Activated CD4-positive, alpha-beta T cell treated with anti-CD3 and anti-CD28 coated beads, Interleukin-2, amount 10 ng/mL, durations not matched to agents 24 days and 14 days (primary cell): ENCODE results near the gene AWAT2. TPM values are rescaled to one million over a fixed set of nuclear protein-coding genes. Genes with fewer than 3 reads are reported as not detected.

ENCODE experiments used
- DNase-seq: peaks from one replicate; pipeline ENCODE4 v3.0.0; 2022
- H3K27ac Mint-ChIP-seq: one replicate; pipeline ENCODE4 v1.8.0; 2022; ENCODE audit warnings: mild to moderate bottlenecking, mixed read lengths
- H3K27me3 Mint-ChIP-seq: one replicate; pipeline ENCODE4 v1.8.0; 2022; ENCODE audit warnings: mixed read lengths
- H3K36me3 Mint-ChIP-seq: one replicate; pipeline ENCODE4 v1.8.0; 2022; ENCODE audit warnings: low read depth, mild to moderate bottlenecking, mixed read lengths
- H3K4me1 Mint-ChIP-seq: one replicate; pipeline ENCODE4 v1.8.0; 2021; ENCODE audit warnings: mixed read lengths
- H3K4me3 Mint-ChIP-seq: one replicate; pipeline ENCODE4 v1.8.0; 2022; ENCODE audit warnings: mild to moderate bottlenecking, moderate library complexity, mixed read lengths
- H3K9me3 Mint-ChIP-seq: one replicate; pipeline ENCODE4 v1.8.0; 2021; ENCODE audit warnings: mixed read lengths
- intact Hi-C: fragments of 100-400 bp; cut with micrococcal nuclease; formaldehyde crosslinking; loops from one replicate; pipeline ENCODE4 v1.15.1; 2023
- total RNA-seq: library from RNA; stranded (reverse); gene quantifications from 2 replicates; pipeline ENCODE4 v1.2.3, GENCODE V29; 2022

Gene AWAT2
- total RNA-seq, 1 donor from 2014 or later: not detected

DNA sequence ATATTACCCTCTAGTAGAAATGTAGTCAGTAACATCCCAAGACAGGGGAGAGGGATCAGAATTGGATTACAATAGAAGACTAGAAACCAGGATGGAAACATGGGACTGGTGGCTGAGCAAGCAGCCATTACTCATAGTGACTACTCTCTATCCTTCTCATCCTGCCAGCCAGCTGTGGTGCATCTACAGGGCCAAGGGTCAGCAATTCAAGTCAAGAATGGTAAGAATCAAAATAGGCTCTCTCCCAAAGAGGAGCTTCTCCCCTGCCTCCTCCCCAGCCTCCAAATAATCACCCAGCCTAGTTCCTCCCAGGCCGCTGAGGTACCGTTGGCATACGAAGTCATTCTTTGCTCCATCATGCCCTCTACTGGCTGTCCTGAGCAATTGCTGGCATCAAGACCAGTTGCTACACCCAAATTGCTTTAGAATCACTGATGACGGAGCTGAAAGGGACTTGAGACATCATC lies 19.4 kb downstream of the AWAT2 start:
- H3K27me3 Mint-ChIP-seq: no peaks in the 10 kb centered on the region
- intact Hi-C loops: loop anchor here (2.0 kb wide), 1 partner anchor 492 kb away; no protein-coding TSS in a partner anchor
- peaks cover 20% of the 10 kb centered on the region for H3K4me1 Mint-ChIP-seq
- no peak overlapping the region for H3K4me3 Mint-ChIP-seq
- no peaks in the 10 kb centered on the region for H3K36me3 Mint-ChIP-seq
- no peak overlapping the region for H3K27ac Mint-ChIP-seq
- peak; percentile 83 for DNase-seq
- no peaks in the 10 kb centered on the region for H3K9me3 Mint-ChIP-seq

DNA sequence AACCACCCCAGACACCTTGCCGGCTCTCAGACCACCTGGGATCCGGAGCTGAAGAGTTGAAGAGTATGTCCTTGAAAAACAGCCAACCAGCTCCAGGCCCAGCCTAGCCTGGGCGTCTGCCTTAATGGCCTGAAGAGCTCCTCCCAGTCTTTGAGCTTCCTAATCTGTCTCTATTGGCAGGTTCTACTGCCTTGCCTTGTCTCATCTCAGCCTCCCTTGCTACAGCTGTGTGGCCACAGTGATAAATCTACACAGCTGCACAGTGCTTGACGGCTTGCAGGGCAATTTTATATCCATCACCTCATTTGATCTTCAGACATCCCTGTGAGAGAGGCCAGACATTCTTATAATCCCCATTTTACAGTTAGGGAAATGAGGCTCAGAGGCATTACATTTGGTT lies 19.9 kb downstream of the AWAT2 start:
- no peaks in the 10 kb centered on the region for H3K27me3 Mint-ChIP-seq

DNA sequence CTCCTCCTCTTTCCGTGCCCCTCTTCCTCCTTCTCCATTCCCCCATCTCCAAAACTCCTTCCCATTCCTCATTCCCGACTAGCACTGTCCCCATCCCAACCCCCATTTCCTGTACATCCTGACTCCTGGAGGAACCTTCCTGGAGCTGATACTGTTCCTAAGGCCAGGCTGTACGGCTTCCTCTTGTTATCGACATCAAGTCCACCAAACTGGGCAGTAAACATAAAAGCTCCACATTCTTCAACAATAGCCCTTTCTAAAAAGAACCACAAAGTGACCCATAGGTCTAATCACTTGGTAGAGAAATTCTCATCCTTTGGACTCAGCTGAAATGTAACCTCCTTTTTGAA lies 22.9 kb downstream of the AWAT2 start:
- intact Hi-C loops: no loop called here

More for the DNA sequence above, 19.9 kb downstream of the AWAT2 start:
- DNase-seq: no peak
- Mint-ChIP-seq H3K27ac (no peak overlapping the region), H3K4me3 (no peak overlapping the region), H3K9me3 (no peaks in the 10 kb centered on the region), H3K36me3 (no peaks in the 10 kb centered on the region), H3K4me1 (peaks cover 20% of the 10 kb centered on the region)
- intact Hi-C loops: loop anchor here (2.0 kb wide), 1 partner anchor 491 kb away; no protein-coding TSS in a partner anchor

DNA sequence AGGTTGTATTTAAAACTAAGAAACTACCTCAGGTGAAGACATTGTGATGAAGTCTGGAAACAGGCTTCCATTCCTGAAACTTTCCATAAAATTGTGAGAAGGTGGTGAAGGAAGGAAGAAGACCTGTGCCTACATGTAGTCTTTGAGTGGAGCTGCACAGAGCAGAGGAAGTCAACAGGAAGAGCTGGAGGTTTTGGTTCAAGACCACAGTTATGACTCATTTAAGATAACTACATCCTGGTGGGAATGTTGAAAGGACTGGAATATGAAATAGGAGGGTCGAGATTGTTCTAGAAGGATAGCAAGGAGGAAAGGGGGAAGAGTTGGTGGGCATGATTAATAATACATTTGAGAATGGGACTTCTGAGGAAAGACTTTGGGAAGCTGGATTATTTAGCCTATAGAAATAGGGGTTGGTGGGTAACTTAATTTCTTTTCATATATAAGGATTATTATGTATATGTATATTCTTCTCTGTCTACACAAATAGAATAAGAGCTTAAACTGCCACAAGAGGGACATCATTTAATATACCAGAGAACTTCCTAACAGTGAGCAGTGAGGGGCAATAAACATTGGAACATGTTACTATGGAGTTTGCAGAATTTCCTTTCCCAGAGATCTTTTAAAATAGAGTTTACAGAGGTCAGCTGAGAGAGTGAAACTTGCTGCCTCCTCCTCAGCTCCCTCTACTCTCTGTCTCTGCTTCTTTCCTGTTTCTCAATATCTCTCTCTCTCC lies 23.5 kb downstream of the AWAT2 start:
- Mint-ChIP-seq H3K9me3 (no peaks in the 10 kb centered on the region), H3K27ac (no peak overlapping the region), H3K4me3 (peak overlapping the region; percentile 3), H3K36me3 (no peaks in the 10 kb centered on the region), H3K4me1 (peaks cover 19% of the 10 kb centered on the region), H3K27me3 (no peaks in the 10 kb centered on the region)
- intact Hi-C loops: no loop called here
- DNase-seq: no peak

More for the DNA sequence above, 22.9 kb downstream of the AWAT2 start:
- Mint-ChIP-seq H3K4me3 (no peak overlapping the region), H3K27ac (no peak overlapping the region), H3K4me1 (peaks cover 20% of the 10 kb centered on the region), H3K27me3 (no peaks in the 10 kb centered on the region), H3K36me3 (no peaks in the 10 kb centered on the region), H3K9me3 (no peaks in the 10 kb centered on the region)
- DNase-seq: no peak

DNA sequence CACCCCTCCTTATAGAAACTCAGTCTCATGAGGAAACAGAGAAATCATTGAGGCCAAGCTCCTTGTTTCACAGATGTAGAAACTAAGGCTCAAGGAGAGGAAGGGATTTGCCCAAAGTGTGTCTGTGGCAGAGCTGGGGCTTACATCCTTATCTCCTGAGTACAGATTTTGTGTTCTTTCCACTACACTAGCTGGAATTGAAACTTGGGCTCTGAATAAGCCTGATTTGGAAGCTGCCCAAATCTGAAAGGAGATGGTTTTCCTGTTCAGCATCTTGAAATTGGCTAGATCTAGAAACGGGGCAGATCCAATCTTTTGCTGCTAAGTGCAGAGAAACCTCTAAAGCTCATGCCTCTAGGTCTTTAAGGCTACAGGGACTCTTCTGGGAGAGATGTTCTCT lies 24.3 kb downstream of the AWAT2 start:
- Mint-ChIP-seq H3K4me3 (no peak overlapping the region), H3K4me1 (peaks cover 17% of the 10 kb centered on the region), H3K27ac (no peak overlapping the region), H3K27me3 (no peaks in the 10 kb centered on the region), H3K36me3 (no peaks in the 10 kb centered on the region), H3K9me3 (no peaks in the 10 kb centered on the region)
- DNase-seq: no peak
- intact Hi-C loops: no loop called here

DNA sequence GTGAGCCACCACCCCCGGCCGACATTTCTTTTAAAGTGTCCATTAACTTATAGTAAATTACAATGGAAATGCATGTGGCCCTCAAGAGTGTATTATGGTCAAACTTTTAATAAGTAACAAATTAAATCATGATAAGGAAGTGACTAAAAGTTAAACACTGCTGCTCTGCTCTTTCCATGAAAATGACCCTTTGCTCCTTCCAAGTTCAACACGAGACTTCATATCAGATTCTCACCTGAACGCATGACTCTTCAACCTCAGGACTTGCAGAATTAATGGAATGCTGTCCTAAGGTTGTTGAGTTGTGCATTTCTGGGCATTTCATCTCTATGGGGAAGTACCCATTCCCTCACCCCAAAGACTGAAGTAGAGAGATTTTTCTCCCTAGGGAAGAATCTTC lies 27.1 kb downstream of the AWAT2 start:
- intact Hi-C loops: no loop called here
- Mint-ChIP-seq H3K9me3 (no peaks in the 10 kb centered on the region), H3K36me3 (no peaks in the 10 kb centered on the region), H3K27ac (no peak overlapping the region), H3K4me1 (peaks cover 14% of the 10 kb centered on the region), H3K4me3 (no peak overlapping the region), H3K27me3 (no peaks in the 10 kb centered on the region)
- no peak for DNase-seq

DNA sequence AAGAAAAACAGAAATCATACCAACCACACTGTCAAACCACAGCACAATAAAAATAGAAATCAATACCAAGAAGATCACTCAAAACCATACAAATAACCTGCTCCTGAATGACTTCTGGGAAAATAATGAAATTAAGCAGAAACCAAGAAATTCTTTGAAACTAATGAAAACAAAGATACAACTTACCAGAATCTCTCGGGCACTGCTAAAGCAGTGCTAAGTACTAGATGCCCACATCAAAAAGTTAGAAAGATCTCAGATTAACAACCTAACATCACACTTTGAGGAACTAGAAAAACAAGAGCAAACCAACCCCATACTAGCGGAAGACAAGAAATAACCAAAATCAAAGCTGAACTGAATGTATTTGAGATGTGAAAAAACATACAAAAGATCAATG lies 33.2 kb downstream of the AWAT2 start:
- no peak for DNase-seq
- Mint-ChIP-seq H3K4me1 (peaks cover 11% of the 10 kb centered on the region), H3K9me3 (no peaks in the 10 kb centered on the region), H3K4me3 (peak overlapping the region; percentile 14), H3K27ac (peak overlapping the region; percentile 6), H3K27me3 (no peaks in the 10 kb centered on the region), H3K36me3 (no peaks in the 10 kb centered on the region)
- intact Hi-C loops: no loop called here

DNA sequence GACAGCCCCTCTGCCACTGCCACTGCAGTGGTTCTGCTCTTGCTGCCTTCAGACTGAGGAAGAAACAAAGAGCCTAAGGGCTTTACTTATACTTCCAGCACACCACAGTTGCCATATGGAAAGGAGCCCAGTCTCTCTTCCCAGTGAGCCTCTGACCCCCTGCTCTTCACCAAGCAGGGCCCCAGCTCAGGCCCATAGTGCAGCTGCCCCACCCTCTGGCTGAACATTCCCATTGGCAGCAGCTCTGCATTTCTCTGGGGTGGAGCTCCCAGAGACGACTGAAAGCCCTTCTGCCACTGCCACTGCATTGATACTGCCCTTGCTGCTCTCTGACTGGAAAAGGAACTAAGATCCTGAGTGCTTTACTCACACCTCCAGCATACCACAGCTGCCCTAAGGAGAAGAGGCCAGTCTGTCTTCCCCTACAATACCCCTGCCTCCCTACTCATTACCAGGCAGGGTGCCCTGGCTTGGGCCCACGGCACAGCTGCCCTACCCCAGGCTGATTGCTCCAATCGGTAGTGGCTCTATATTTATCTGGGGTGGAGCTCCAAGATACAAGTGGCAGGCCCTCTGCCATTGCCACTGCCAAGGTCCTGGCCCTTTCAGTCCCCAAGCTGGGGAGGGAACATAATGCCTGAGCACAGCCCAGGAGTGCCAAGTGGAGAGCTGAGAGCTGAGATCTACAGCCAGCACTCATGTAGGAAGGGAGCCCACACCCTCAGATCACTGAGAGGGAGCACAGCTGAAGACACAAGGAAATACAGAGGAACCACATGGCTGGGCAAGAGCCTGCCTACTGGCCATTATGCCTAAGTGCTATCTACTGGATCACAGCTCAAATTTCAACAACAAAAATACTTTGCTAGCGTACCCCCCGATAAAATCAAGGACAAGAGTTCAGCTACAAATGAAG lies 36.0 kb downstream of the AWAT2 start:
- intact Hi-C loops: no loop called here
- H3K27ac Mint-ChIP-seq: no peak overlapping the region
- no peaks in the 10 kb centered on the region for H3K9me3 Mint-ChIP-seq
- H3K4me1 Mint-ChIP-seq: peaks cover 11% of the 10 kb centered on the region
- no peak overlapping the region for H3K4me3 Mint-ChIP-seq
- no peaks in the 10 kb centered on the region for H3K27me3 Mint-ChIP-seq
- DNase-seq: no peak
- H3K36me3 Mint-ChIP-seq: no peaks in the 10 kb centered on the region

DNA sequence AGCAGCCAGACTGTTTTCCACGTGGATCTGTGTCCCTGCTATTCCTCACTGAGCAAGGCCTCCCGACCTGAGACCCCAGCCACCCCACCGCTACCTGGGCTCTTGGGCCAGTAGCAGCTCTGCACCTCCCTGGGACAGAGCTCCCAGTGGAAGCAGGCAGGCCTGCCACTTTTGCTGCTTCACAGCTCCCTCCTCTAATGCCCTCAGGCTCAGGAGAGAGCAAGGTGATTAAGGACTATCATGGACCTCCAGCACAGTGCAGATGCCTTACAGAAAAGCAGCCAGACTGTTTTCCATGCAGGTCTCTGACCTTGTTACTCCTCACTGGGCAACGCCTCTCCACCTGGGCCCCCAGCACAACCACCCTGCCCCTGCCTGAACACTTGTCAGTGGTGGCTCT lies 37.0 kb downstream of the AWAT2 start:
- Mint-ChIP-seq H3K4me3 (no peak overlapping the region), H3K36me3 (no peaks in the 10 kb centered on the region), H3K27me3 (no peaks in the 10 kb centered on the region), H3K9me3 (no peaks in the 10 kb centered on the region), H3K27ac (no peak overlapping the region), H3K4me1 (peaks cover 11% of the 10 kb centered on the region)
- intact Hi-C loops: no loop called here
- DNase-seq: no peak

DNA sequence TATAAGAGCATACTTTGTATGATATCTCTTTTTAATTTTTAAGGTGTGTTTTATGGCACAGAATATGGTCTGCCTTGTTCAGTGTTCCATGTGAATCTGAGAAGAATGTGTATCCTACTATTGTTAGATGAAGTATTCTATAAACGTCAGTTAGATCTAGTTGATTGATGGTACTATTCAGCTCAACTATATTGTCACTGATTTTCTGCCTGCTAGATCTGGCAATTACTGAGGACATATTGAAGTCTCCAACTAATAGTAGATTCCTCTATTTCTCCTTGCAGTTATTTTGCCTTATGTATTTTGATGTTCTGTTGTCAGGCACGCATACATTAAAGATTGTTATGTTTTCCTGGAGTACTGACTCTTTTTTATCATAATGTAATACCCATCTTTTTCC lies 39.8 kb downstream of the AWAT2 start:
- Mint-ChIP-seq H3K27me3 (no peaks in the 10 kb centered on the region), H3K4me1 (no peaks in the 10 kb centered on the region), H3K27ac (no peak overlapping the region), H3K9me3 (no peaks in the 10 kb centered on the region), H3K36me3 (no peaks in the 10 kb centered on the region), H3K4me3 (no peak overlapping the region)
- no peak for DNase-seq
- intact Hi-C loops: no loop called here

DNA sequence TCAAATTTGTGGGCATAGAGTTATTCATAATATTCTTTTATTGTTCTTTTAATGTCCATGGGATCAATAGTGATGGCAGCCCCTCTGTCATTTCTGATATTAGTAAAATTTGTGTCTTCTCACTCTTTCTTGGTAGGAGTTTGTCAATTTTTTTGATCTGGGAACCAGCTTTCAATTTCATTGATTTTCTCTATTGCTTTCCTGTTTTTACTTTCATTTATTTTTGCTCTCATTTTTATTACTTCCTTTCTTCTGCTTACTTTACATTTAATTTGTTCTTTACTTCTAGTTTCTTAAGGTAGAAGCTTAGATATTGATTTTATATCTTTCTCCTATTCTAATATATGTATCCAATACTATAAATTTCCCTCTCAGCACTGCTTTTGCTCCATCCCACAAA lies 40.7 kb downstream of the AWAT2 start:
- Mint-ChIP-seq H3K4me1 (no peaks in the 10 kb centered on the region), H3K4me3 (no peak overlapping the region), H3K27ac (no peak overlapping the region), H3K27me3 (no peaks in the 10 kb centered on the region), H3K36me3 (no peaks in the 10 kb centered on the region), H3K9me3 (no peaks in the 10 kb centered on the region)
- DNase-seq: no peak
- intact Hi-C loops: no loop called here

DNA sequence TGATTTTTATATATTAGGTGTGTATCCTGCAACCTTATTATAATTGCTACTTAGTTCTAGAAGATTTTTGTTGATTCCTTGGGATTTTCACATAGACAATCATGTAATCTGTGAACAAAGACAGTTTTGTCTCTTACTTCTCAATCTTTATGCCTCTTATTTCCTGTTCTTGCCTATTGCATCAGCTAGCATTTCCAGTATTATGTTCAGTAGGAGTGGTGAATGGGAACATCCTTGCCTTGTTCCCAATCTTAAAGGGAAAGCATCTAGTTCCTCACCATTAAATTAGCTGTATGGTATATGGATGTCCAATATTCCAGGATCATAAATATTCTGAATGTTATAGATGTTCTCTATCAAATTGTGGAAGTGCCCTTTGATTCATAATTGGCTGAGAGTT lies 41.8 kb downstream of the AWAT2 start:
- H3K36me3 Mint-ChIP-seq: no peaks in the 10 kb centered on the region
- intact Hi-C loops: no loop called here
- no peak overlapping the region for H3K4me3 Mint-ChIP-seq
- H3K27me3 Mint-ChIP-seq: no peaks in the 10 kb centered on the region
- no peaks in the 10 kb centered on the region for H3K9me3 Mint-ChIP-seq
- no peak for DNase-seq
- H3K27ac Mint-ChIP-seq: no peak overlapping the region
- no peaks in the 10 kb centered on the region for H3K4me1 Mint-ChIP-seq

DNA sequence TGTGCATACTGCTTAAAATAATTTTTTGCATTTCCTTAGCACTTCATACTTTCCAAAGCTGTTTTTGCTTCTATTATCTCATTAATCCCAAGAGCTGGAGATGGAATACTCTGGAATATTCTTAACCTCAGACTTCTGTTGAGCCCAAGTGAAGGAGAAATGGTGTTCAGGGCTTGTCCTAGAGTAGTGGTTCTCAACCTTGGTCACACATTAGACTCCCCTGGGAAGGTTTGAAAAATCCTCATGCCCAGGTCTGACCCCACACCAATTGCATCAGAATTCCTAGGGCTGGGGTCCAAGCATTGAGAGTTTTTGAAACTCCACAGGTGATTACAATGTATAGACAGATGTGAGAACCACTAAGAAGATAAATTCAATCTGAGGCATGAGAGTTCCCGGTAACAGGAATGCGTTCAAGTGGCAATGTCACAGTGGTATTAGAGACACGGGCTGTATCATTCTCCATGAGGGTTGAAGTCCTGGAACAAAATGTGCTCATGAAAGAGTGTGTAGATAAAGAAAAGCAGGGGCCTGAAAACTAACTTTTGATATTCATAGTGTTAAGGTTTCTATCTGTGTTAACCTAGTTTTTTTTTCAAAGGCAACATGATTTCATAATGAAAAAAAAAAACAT lies 47.9 kb downstream of the AWAT2 start:
- intact Hi-C loops: no loop called here
- Mint-ChIP-seq H3K27ac (no peak overlapping the region), H3K4me1 (no peaks in the 10 kb centered on the region), H3K4me3 (no peak overlapping the region), H3K27me3 (no peaks in the 10 kb centered on the region), H3K9me3 (peaks cover 4% of the 10 kb centered on the region), H3K36me3 (no peaks in the 10 kb centered on the region)
- no peak for DNase-seq

DNA sequence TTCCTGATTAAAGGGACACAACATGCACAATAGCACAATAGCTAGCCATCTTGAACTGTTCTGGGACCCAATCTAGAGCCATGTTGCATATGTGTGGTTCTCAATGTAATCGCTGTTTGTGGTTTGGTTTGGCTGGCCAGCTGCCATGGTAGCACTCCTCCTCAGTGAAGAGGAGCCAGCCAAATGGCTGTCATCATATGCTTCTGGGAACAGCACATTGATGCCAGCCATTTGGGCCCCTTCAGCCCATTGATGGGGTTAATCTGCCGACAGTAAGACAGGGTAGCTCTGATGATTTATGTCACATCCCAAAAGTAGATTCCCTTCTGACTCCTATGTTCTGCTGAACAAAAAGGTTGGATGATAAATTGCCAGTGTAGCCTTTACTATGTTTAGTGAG lies 48.5 kb downstream of the AWAT2 start:
- no peaks in the 10 kb centered on the region for H3K4me1 Mint-ChIP-seq
- no peak overlapping the region for H3K27ac Mint-ChIP-seq
- peaks cover 5% of the 10 kb centered on the region for H3K9me3 Mint-ChIP-seq
- DNase-seq: no peak
- H3K36me3 Mint-ChIP-seq: no peaks in the 10 kb centered on the region
- intact Hi-C loops: no loop called here
- H3K27me3 Mint-ChIP-seq: no peaks in the 10 kb centered on the region
- no peak overlapping the region for H3K4me3 Mint-ChIP-seq
